Liver (tissue), 9 donors: ENCODE measurements around the gene HMX1. TPM values are rescaled to one million over a fixed set of nuclear protein-coding genes. Genes with fewer than 3 reads are reported as not detected.

ENCODE experiments used
- DNase-seq: peaks from one replicate; pipeline ENCODE4 v3.0.0-alpha.2; 2017; ENCODE audit warnings: low spot score
- H3K27ac ChIP-seq, 2 donors: one replicate each; pipeline ENCODE4 v1.7.0; 2013; ENCODE audit warnings: inconsistent platforms in 2 of 2, low read length in 2 of 2, control low read depth in 1 of 2, low read depth in 1 of 2, mild to moderate bottlenecking in 1 of 2
- H3K27me3 ChIP-seq, 4 donors: one replicate each; pipeline versions ENCODE4 v1.6.1 to v1.7.0; 2013; ENCODE audit warnings: low read length in 3 of 4, inconsistent platforms in 1 of 4, mild to moderate bottlenecking in 1 of 4, moderate library complexity in 1 of 4; ENCODE audit not compliant: control insufficient read depth in 4 of 4, insufficient read depth in 4 of 4
- H3K36me3 ChIP-seq, 4 donors: one replicate each; pipeline versions ENCODE4 v1.6.1 to v1.7.0; 2013; ENCODE audit warnings: low read length in 3 of 4, mild to moderate bottlenecking in 3 of 4, low read depth in 1 of 4, moderate library complexity in 1 of 4; ENCODE audit not compliant: control insufficient read depth in 4 of 4, insufficient read depth in 3 of 4
- H3K4me1 ChIP-seq, 4 donors: one replicate each; pipeline versions ENCODE4 v1.6.1 to v1.7.0; 2013; ENCODE audit warnings: low read length in 3 of 4, mild to moderate bottlenecking in 3 of 4, moderate library complexity in 1 of 4; ENCODE audit not compliant: control insufficient read depth in 4 of 4, insufficient read depth in 4 of 4
- H3K4me3 ChIP-seq, 3 donors: one replicate each; pipeline versions ENCODE4 v1.6.1 to v1.7.0; 2013; ENCODE audit warnings: low read length in 3 of 3, control low read depth in 1 of 3, low read depth in 1 of 3, mild to moderate bottlenecking in 1 of 3
- H3K9ac ChIP-seq, 2 donors: one replicate each; pipeline ENCODE4 v1.7.0; 2013; ENCODE audit warnings: low read length in 2 of 2, mild to moderate bottlenecking in 2 of 2, moderate library complexity in 2 of 2, control low read depth in 1 of 2, low read depth in 1 of 2
- H3K9me3 ChIP-seq, 4 donors: one replicate each; pipeline versions ENCODE4 v1.6.1 to v1.7.0; 2013; ENCODE audit warnings: low read length in 3 of 4; ENCODE audit not compliant: control insufficient read depth in 4 of 4
- CTCF ChIP-seq: fragments of 150-350 bp; IDR thresholded peaks from 2 replicates; pipeline ENCODE4 v1.5.1; 2017; ENCODE audit warnings: improper control_type of control experiment, low read depth, low read length; ENCODE audit not compliant: missing input control
- FOXA1 ChIP-seq: IDR thresholded peaks from 2 replicates; pipeline ENCODE4 v1.6.1; 2016; ENCODE audit warnings: antibody characterized with exemption
- GABPA ChIP-seq, 2 donors: IDR thresholded peaks in 1 of 2; conservative IDR thresholded peaks in 1 of 2; 2 replicates each; pipeline ENCODE4 v1.6.1; 2016; ENCODE audit warnings: antibody characterized with exemption in 2 of 2, mild to moderate bottlenecking in 1 of 2, moderate library complexity in 1 of 2
- HNF4A ChIP-seq, 2 donors: conservative IDR thresholded peaks; 2 replicates each; pipeline ENCODE4 v1.6.1; 2016; ENCODE audit warnings: antibody characterized with exemption in 2 of 2, mild to moderate bottlenecking in 2 of 2
- HNF4G ChIP-seq: IDR thresholded peaks from 2 replicates; pipeline ENCODE4 v1.6.1; 2016; ENCODE audit warnings: antibody characterized with exemption
- JUND ChIP-seq, 2 donors: IDR thresholded peaks; 2 replicates each; pipeline ENCODE4 v1.6.1; 2016; ENCODE audit warnings: antibody characterized with exemption in 2 of 2
- MAX ChIP-seq: IDR thresholded peaks from 2 replicates; pipeline ENCODE4 v1.6.1; 2016; ENCODE audit warnings: antibody characterized with exemption
- NR2F2 ChIP-seq: IDR thresholded peaks from 2 replicates; pipeline ENCODE4 v1.6.1; 2016; ENCODE audit warnings: antibody characterized with exemption
- RAD21 ChIP-seq, 2 donors: IDR thresholded peaks; 2 replicates each; pipeline ENCODE4 v1.6.1; 2016; ENCODE audit warnings: antibody characterized with exemption in 2 of 2, mild to moderate bottlenecking in 2 of 2
- REST ChIP-seq: IDR thresholded peaks from 2 replicates; pipeline ENCODE4 v1.6.1; 2016; ENCODE audit warnings: antibody characterized with exemption, mild to moderate bottlenecking
- RXRA ChIP-seq, 2 donors: IDR thresholded peaks; 2 replicates each; pipeline ENCODE4 v1.6.1; 2017 to 2018; ENCODE audit warnings: antibody characterized with exemption in 2 of 2, mild to moderate bottlenecking in 1 of 2
- TAF1 ChIP-seq: conservative IDR thresholded peaks from 2 replicates; pipeline ENCODE4 v1.6.1; 2016; ENCODE audit warnings: antibody characterized with exemption, mild to moderate bottlenecking
- YY1 ChIP-seq: IDR thresholded peaks from 2 replicates; pipeline ENCODE4 v1.6.1; 2016; ENCODE audit warnings: antibody characterized with exemption, mild to moderate bottlenecking
- WGBS: extraction: QIAGEN DNeasy Blood & Tissue Kit; methylation state at CpG from one replicate; pipeline ENCODE4 v1.1.7; 2013; 5-methylcytosine and 5-hydroxymethylcytosine counted together
- polyA plus RNA-seq, 2 donors: library from polyadenylated mRNA; stranded (reverse) in 1 of 2; unstranded in 1 of 2; fragments of 200-250 nt in 1 of 2; fragments of >200 nt in 1 of 2; fragmentation: Nextera tagmentation in 1 of 2; extraction: Ambion mirVana in 1 of 2; gene quantifications; one replicate each; pipeline versions ENCODE4 v1.2.1 to v1.2.3, GENCODE V29; 2013 to 2015
- total RNA-seq, 2 donors: library from RNA; depleted of rRNA; stranded (reverse); fragments of >200 nt; gene quantifications; one replicate each; pipeline ENCODE4 v1.2.3, GENCODE V29; 2014
- TF ChIP-seq, protein P1 (sequence below): IDR thresholded peaks from 2 replicates; pipeline ENCODE4 v1.6.1; 2016; ENCODE audit warnings: antibody characterized with exemption
- donor health status: healthy.
- donor health status: healthy.
- donor health status: healthy.
- donor health status: healthy.
- donor health status: healthy.

The HMX1 gene
- total and polyA plus RNA-seq, 4 donors: not detected

GRCh38 chr4:8867624-8868320 lies 3.9 kb downstream of the HMX1 start:
- no peaks in the 10 kb centered on the region for H3K36me3 ChIP-seq
- H3K9ac ChIP-seq: no peak overlapping the region
- no peaks in the 10 kb centered on the region for H3K9me3 ChIP-seq
- no peak for DNase-seq
- 3% methylated on average over 90 of the region's 90 CpGs for WGBS
- no peak for TF ChIP-seq NR2F2
- TF ChIP-seq HNF4A (conservative IDR thresholded peaks at IDR 0.05): no peak
- TF ChIP-seq RXRA (IDR thresholded peaks at IDR 0.05): no peak
- H3K4me3 ChIP-seq: no peak overlapping the region
- peaks cover 4 to 17% (median 7%) of the 10 kb centered on the region in 4 donors for H3K4me1 ChIP-seq
- H3K27me3 ChIP-seq: peaks cover 6 to 35% (median 20%) of the 10 kb centered on the region in 4 donors
- no peak overlapping the region for H3K27ac ChIP-seq

- Histone ChIP-seq H3K9ac (no peak overlapping the region), H3K9me3 (no peaks in the 10 kb centered on the region), H3K4me3 (no peak overlapping the region), H3K36me3 (no peaks in the 10 kb centered on the region), H3K4me1 (peaks cover 3 to 13% (median 6%) of the 10 kb centered on the region in 4 donors), H3K27me3 (peaks cover 5 to 36% (median 22%) of the 10 kb centered on the region in 4 donors), H3K27ac (no peak overlapping the region)
- no peak for TF ChIP-seq REST
- no peak for TF ChIP-seq YY1
- no peak for TF ChIP-seq CTCF
- TF ChIP-seq TAF1: no peak
- TF ChIP-seq, protein P1, sequence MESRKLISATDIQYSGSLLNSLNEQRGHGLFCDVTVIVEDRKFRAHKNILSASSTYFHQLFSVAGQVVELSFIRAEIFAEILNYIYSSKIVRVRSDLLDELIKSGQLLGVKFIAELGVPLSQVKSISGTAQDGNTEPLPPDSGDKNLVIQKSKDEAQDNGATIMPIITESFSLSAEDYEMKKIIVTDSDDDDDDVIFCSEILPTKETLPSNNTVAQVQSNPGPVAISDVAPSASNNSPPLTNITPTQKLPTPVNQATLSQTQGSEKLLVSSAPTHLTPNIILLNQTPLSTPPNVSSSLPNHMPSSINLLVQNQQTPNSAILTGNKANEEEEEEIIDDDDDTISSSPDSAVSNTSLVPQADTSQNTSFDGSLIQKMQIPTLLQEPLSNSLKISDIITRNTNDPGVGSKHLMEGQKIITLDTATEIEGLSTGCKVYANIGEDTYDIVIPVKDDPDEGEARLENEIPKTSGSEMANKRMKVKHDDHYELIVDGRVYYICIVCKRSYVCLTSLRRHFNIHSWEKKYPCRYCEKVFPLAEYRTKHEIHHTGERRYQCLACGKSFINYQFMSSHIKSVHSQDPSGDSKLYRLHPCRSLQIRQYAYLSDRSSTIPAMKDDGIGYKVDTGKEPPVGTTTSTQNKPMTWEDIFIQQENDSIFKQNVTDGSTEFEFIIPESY: no peak
- TF ChIP-seq HNF4G: no peak
- no peak for TF ChIP-seq RAD21 (IDR thresholded peaks at IDR 0.05)
- no peak for TF ChIP-seq MAX
- TF ChIP-seq JUND (IDR thresholded peaks at IDR 0.05): no peak
- no peak for TF ChIP-seq FOXA1
- no peak for TF ChIP-seq GABPA (IDR thresholded peaks at IDR 0.05 in 1 of 2, conservative IDR thresholded peaks at IDR 0.05 in 1 of 2)
- 4% methylated on average over 42 of the region's 42 CpGs for WGBS
- no peak for DNase-seq
Measured at GRCh38 chr4:8866828-8867623, 4.6 kb downstream of the HMX1 start.
